Gastrocnemius medialis (tissue), 4 donors: ENCODE measurements around the gene ITPR2.

Experiments
- CTCF ChIP-seq, 5 experiments: fragments of 450-650 bp in 3 of 5; fragments of 200-600 bp in 2 of 5; sonication (generic) in 2 of 5; IDR thresholded peaks in 4 of 5; conservative IDR thresholded peaks in 1 of 5; 1 replicate in 4 of 5; 2 replicates in 1 of 5; pipeline ENCODE4 v1.5.1; 2016 to 2019; ENCODE audit warnings: antibody characterized with exemption in 5 of 5, mild to moderate bottlenecking in 3 of 5, moderate library complexity in 3 of 5
- POLR2A ChIP-seq, 2 donors: fragments of 450-650 bp; IDR thresholded peaks; one replicate each; pipeline ENCODE4 v1.6.1; 2017; ENCODE audit warnings: antibody characterized with exemption in 2 of 2, mild to moderate bottlenecking in 2 of 2, moderate library complexity in 2 of 2

GRCh38 chr12:26519462-26519861, 313.5 kb downstream of the ITPR2 start:
- TF ChIP-seq CTCF (IDR thresholded peaks at IDR 0.05 in 4 of 5, conservative IDR thresholded peaks at IDR 0.05 in 1 of 5) (no peak), POLR2A (IDR thresholded peaks at IDR 0.05) (no peak)
